CD4-positive, alpha-beta T cell (primary cell): ENCODE results near the gene LYPD6. TPM values are rescaled to one million over a fixed set of nuclear protein-coding genes. Genes with fewer than 3 reads are reported as not detected.

Experiments used
- ATAC-seq: fragments of 200-7000 bp; cut with Tn5 transposase; one replicate; pipeline ENCODE4 v1.10.0; 2022; ENCODE audit warnings: mild to moderate bottlenecking; ENCODE audit not compliant: poor library complexity
- CTCF ChIA-PET: fragments of 350-600 bp; sonication (Branson Sonifier 250); formaldehyde crosslinking; loops from one replicate; lab custom pipeline; 2021; ENCODE audit warnings: antibody characterized with exemption, inconsistent platforms; lab: Charles Lee
- POLR2A ChIA-PET: fragments of 350-600 bp; sonication (Branson Sonifier 250); formaldehyde crosslinking; loops from one replicate; lab custom pipeline; 2021; ENCODE audit warnings: antibody characterized with exemption, inconsistent platforms; lab: Charles Lee
- DNase-seq, 14 experiments: peaks; one replicate each; pipeline ENCODE4 v3.0.0-alpha.2; 2013 to 2020; ENCODE audit warnings: mixed read lengths in 2 of 14
- H3K27ac ChIP-seq, 2 donors: one replicate each; pipeline versions ENCODE4 v1.5.1 to v1.7.0; 2013; ENCODE audit warnings: low read length in 2 of 2, low read depth in 1 of 2, mild to moderate bottlenecking in 1 of 2
- H3K27me3 ChIP-seq, 2 experiments: 1 replicate in 1 of 2; 2 replicates in 1 of 2; pipeline versions ENCODE4 v1.6.1 to v1.7.0; 2013; ENCODE audit warnings: low read length in 2 of 2, control low read depth in 1 of 2, mild to moderate bottlenecking in 1 of 2, moderate library complexity in 1 of 2; ENCODE audit not compliant: insufficient read depth in 2 of 2, control insufficient read depth in 1 of 2
- H3K36me3 ChIP-seq: one replicate; pipeline ENCODE4 v1.6.1; 2013; ENCODE audit warnings: low read length, control low read depth; ENCODE audit not compliant: insufficient read depth
- H3K4me1 ChIP-seq: one replicate; pipeline ENCODE4 v1.6.1; 2013; ENCODE audit warnings: low read length, control low read depth; ENCODE audit not compliant: insufficient read depth
- H3K4me3 ChIP-seq: one replicate; pipeline ENCODE4 v1.5.1; 2013; ENCODE audit warnings: mild to moderate bottlenecking, low read length, moderate library complexity
- H3K9me3 ChIP-seq, 2 experiments: 1 replicate in 1 of 2; 2 replicates in 1 of 2; pipeline versions ENCODE4 v1.6.1 to v1.7.0; 2013; ENCODE audit warnings: low read length in 2 of 2, mild to moderate bottlenecking in 2 of 2, control low read depth in 1 of 2, moderate library complexity in 1 of 2; ENCODE audit not compliant: control insufficient read depth in 1 of 2, insufficient read depth in 1 of 2
- H3K27ac Mint-ChIP-seq: one replicate; pipeline ENCODE4 v1.8.0; 2020; ENCODE audit warnings: mixed read lengths
- H3K27me3 Mint-ChIP-seq: one replicate; pipeline ENCODE4 v1.8.0; 2021; ENCODE audit warnings: mixed read lengths
- H3K36me3 Mint-ChIP-seq: one replicate; pipeline ENCODE4 v1.8.0; 2021; ENCODE audit warnings: low read depth, mixed read lengths
- H3K4me1 Mint-ChIP-seq: one replicate; pipeline ENCODE4 v1.8.0; 2021; ENCODE audit warnings: low read depth, mixed read lengths
- H3K4me3 Mint-ChIP-seq: one replicate; pipeline ENCODE4 v1.8.0; 2020; ENCODE audit warnings: mild to moderate bottlenecking, mixed read lengths
- H3K9me3 Mint-ChIP-seq: one replicate; pipeline ENCODE4 v1.8.0; 2020; ENCODE audit warnings: mixed read lengths
- intact Hi-C, 2 experiments: fragments of 100-400 bp; cut with DNase I in 1 of 2; cut with micrococcal nuclease in 1 of 2; formaldehyde crosslinking; loops; one replicate each; pipeline versions ENCODE4 v1.15.1 to v1.9.0; 2023 to 2025; cut with DNase I, micrococcal nuclease
- total RNA-seq, 174 experiments: library from RNA in 2 of 174; stranded (reverse) in 2 of 174; gene quantifications; one replicate each; pipeline ENCODE4 v1.2.3 and lab custom pipeline; 2021 to 2026
- TF ChIP-seq, protein P1 (sequence below): fragments of 200-600 bp; IDR thresholded peaks from one replicate; pipeline ENCODE4 v1.8.0; 2022; ENCODE audit warnings: antibody characterized with exemption, mild to moderate bottlenecking

LYPD6 gene
- total RNA-seq, 2 experiments from 2014 or later, result not detected

DNA sequence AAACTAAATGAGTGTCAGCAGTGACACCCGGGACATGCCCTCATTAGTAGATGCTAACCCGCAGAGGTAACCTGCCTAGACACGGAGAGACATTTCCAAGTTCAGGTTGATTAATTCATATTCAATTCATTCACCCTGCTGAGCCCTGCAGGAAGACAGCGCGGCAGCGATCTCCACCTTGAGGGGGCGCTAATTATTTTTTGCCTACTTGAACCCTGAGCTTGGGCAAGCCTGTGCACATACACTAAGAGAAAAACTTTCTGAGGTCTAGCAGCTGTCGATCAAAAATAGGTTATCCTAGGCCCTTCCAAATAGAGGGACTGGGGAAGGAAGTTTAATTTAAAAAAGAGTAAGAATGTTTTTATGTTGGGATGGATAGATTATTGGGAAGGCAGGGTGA, 1.3 kb upstream of the LYPD6 start:
- TF ChIP-seq, protein P1, sequence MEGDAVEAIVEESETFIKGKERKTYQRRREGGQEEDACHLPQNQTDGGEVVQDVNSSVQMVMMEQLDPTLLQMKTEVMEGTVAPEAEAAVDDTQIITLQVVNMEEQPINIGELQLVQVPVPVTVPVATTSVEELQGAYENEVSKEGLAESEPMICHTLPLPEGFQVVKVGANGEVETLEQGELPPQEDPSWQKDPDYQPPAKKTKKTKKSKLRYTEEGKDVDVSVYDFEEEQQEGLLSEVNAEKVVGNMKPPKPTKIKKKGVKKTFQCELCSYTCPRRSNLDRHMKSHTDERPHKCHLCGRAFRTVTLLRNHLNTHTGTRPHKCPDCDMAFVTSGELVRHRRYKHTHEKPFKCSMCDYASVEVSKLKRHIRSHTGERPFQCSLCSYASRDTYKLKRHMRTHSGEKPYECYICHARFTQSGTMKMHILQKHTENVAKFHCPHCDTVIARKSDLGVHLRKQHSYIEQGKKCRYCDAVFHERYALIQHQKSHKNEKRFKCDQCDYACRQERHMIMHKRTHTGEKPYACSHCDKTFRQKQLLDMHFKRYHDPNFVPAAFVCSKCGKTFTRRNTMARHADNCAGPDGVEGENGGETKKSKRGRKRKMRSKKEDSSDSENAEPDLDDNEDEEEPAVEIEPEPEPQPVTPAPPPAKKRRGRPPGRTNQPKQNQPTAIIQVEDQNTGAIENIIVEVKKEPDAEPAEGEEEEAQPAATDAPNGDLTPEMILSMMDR, result no peak
- ChIA-PET CTCF (no interaction called here), POLR2A (no interaction called here)
- Histone ChIP-seq H3K27ac (no peak overlapping the region), H3K9me3 (peaks cover 0 to 21% of the 10 kb centered on the region in 2 experiments), H3K4me3 (no peak overlapping the region), H3K4me1 (peaks cover 8% of the 10 kb centered on the region), H3K27me3 (peaks cover 25 to 45% of the 10 kb centered on the region in 2 experiments), H3K36me3 (no peaks in the 10 kb centered on the region)
- Mint-ChIP-seq H3K4me3 (no peak overlapping the region), H3K27ac (no peak overlapping the region), H3K4me1 (no peaks in the 10 kb centered on the region), H3K36me3 (no peaks in the 10 kb centered on the region), H3K9me3 (no peaks in the 10 kb centered on the region), H3K27me3 (peaks cover 66% of the 10 kb centered on the region)
- ATAC-seq (no peak), DNase-seq (no peak)
- intact Hi-C loops, result no loop called here

DNA sequence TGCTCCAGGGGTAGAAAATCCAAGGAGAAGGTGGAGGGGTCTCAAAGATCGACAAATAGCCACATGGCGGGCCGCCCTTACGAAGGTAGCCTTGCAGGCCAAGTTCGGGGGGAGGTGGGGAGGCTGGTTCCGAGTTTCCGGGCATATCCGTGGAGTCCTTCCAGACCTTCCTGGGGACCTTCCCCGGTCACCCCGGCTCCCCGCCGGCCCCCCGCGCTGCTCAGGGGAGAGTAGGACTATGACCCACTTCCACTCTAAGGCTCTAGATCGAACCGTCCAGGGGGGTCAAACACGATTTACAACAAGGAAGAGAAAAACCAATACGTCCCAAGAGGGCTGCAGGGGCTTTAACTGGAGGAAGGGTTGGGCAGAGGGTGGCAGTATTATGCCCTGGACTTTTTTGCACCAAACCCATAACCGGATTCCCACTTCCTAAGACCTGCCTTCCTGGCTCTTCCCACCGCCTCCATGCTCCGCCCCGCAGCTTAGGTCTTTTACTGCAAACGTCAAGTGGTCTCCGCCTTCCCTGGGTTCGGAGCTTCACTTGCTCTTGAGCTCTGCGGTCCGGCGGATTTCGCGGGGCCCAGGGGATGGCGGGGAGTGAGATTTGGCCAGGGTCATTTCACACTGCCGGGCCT, 779 bp upstream of the LYPD6 start:
- intact Hi-C loops, result no loop called here
- H3K27ac ChIP-seq, result no peak overlapping the region
- no peaks in the 10 kb centered on the region for H3K36me3 Mint-ChIP-seq
- H3K27me3 Mint-ChIP-seq, result peaks cover 71% of the 10 kb centered on the region
- ChIA-PET CTCF (no interaction called here), POLR2A (no interaction called here)
- H3K27ac Mint-ChIP-seq, result no peak overlapping the region
- H3K9me3 ChIP-seq, result peaks cover 0 to 21% of the 10 kb centered on the region in 2 experiments
- ATAC-seq, result no peak
- peaks cover 8% of the 10 kb centered on the region for H3K4me1 ChIP-seq
- H3K36me3 ChIP-seq, result no peaks in the 10 kb centered on the region
- no peak for DNase-seq
- H3K4me1 Mint-ChIP-seq, result no peaks in the 10 kb centered on the region
- H3K27me3 ChIP-seq, result peaks cover 25 to 50% of the 10 kb centered on the region in 2 experiments
- TF ChIP-seq, protein P1, result no peak
- no peak overlapping the region for H3K4me3 ChIP-seq
- H3K4me3 Mint-ChIP-seq, result no peak overlapping the region
- H3K9me3 Mint-ChIP-seq, result no peaks in the 10 kb centered on the region

DNA sequence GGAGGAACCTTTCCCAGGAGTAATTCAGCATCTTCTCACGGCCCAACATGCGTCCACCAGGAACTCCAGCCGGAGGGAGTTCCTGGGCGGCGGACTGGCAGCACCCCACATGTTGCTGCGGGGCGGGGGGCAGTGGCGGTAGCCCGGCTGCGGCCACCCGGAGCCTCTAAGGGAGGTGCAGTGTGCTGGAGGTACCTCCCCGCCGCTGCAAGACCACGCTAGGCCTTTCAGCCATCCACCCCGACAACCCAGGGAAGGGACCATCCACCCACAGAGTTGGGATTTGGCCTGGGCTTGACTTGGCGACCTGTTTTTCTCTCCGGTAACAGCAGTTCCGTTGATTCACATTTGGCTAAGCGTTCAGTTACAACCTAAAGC, 625 bp downstream of the LYPD6 start:
- TF ChIP-seq, protein P1, result no peak
- intact Hi-C loops, result no loop called here
- ChIA-PET POLR2A (no interaction called here), CTCF (no interaction called here)
- Mint-ChIP-seq H3K4me1 (no peaks in the 10 kb centered on the region), H3K4me3 (no peak overlapping the region), H3K36me3 (no peaks in the 10 kb centered on the region), H3K27ac (no peak overlapping the region), H3K9me3 (no peaks in the 10 kb centered on the region), H3K27me3 (peaks cover 79% of the 10 kb centered on the region)
- H3K4me3 ChIP-seq, result no peak overlapping the region
- H3K36me3 ChIP-seq, result no peaks in the 10 kb centered on the region
- H3K27me3 ChIP-seq, result peaks cover 25 to 50% of the 10 kb centered on the region in 2 experiments
- ATAC-seq (no peak), DNase-seq (no peak)
- H3K4me1 ChIP-seq, result peaks cover 8% of the 10 kb centered on the region
- H3K9me3 ChIP-seq, result peaks cover 0 to 21% of the 10 kb centered on the region in 2 experiments
- no peak overlapping the region for H3K27ac ChIP-seq
